GM19099 (cell line): ENCODE data around the gene NDUFV3.
A peak's percentile ranks its signal among the peaks of the same experiment; 100 is the strongest.

Experiments used
- POLR2A ChIP-seq: IDR thresholded peaks from 3 replicates; pipeline ENCODE4 v1.6.1; 2011; ENCODE audit warnings: low read depth; ENCODE audit not compliant: insufficient read length; ENCODE audit errors: extremely low read depth

NDUFV3 gene

GRCh38 chr21:42864815-42865775 is 28.0 kb upstream of the NDUFV3 start:
- no peak for TF ChIP-seq POLR2A

GRCh38 chr21:42865776-42866160 is 27.3 kb upstream of the NDUFV3 start:
- TF ChIP-seq POLR2A = no peak

- no peak for TF ChIP-seq POLR2A
Measured at GRCh38 chr21:42868196-42868595, 24.9 kb upstream of the NDUFV3 start.

- no peak for TF ChIP-seq POLR2A
Measured at GRCh38 chr21:42873096-42873495, 20.0 kb upstream of the NDUFV3 start.

- TF ChIP-seq POLR2A = no peak
Measured at GRCh38 chr21:42878678-42878992, 14.5 kb upstream of the NDUFV3 start.

- peak; percentile 97 for TF ChIP-seq POLR2A
Measured at GRCh38 chr21:42878993-42879787, 13.9 kb upstream of the NDUFV3 start, which contains the start of gene WDR4. Gene WDR4, minus strand, starts transcription at chr21:42879539. Its CDS starts 44 bp downstream, at chr21:42879495.

GRCh38 chr21:42880352-42880751 is 12.8 kb upstream of the NDUFV3 start:
- TF ChIP-seq POLR2A = no peak

GRCh38 chr21:42883921-42884320 is 9.2 kb upstream of the NDUFV3 start:
- TF ChIP-seq POLR2A = no peak

GRCh38 chr21:42887326-42887725 is 5.8 kb upstream of the NDUFV3 start:
- TF ChIP-seq POLR2A = no peak

GRCh38 chr21:42892582-42892930 is 553 bp upstream of the NDUFV3 start:
- no peak for TF ChIP-seq POLR2A

- no peak for TF ChIP-seq POLR2A
Measured at GRCh38 chr21:42900446-42900845, 7.3 kb downstream of the NDUFV3 start.

GRCh38 chr21:42903817-42904216 is 10.7 kb downstream of the NDUFV3 start:
- TF ChIP-seq POLR2A = no peak

GRCh38 chr21:42905195-42905594 is 12.1 kb downstream of the NDUFV3 start:
- TF ChIP-seq POLR2A = no peak

GRCh38 chr21:42906233-42906632 is 13.1 kb downstream of the NDUFV3 start:
- TF ChIP-seq POLR2A = no peak

GRCh38 chr21:42913476-42913875 is 20.4 kb downstream of the NDUFV3 start:
- no peak for TF ChIP-seq POLR2A

GRCh38 chr21:42918291-42918690 is 25.2 kb downstream of the NDUFV3 start:
- no peak for TF ChIP-seq POLR2A
